Middle frontal gyrus (tissue), 1 donor: ENCODE results near the gene ZFHX2.
"Not testable (repeated sequence)": the region's sequence is repeated elsewhere in the genome, so short reads cannot be mapped to it uniquely, and the experiment has no call there.

Experiments
- DNase-seq: peaks from one replicate; pipeline ENCODE4 v3.0.0-alpha.2; 2015; ENCODE audit warnings: low spot score; ENCODE audit errors: extremely low spot score

ZFHX2 gene

DNA sequence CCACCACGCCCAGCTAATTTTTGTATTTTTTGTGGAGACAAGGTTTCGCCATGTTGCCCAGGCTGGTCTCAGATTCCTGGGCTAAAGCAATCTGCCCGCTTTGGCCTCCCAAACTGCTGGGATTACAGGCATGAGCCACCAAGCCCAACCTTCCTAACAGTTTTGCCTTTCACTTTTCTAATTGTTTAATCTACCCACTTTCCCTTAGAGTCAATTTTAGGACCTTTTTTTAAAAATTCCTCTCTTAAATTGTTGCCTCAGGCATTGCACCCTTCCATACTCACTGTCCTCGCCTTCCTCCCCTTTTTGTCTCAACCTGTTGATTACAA, 11.5 kb downstream of the ZFHX2 start:
- DNase-seq, result no peak

DNA sequence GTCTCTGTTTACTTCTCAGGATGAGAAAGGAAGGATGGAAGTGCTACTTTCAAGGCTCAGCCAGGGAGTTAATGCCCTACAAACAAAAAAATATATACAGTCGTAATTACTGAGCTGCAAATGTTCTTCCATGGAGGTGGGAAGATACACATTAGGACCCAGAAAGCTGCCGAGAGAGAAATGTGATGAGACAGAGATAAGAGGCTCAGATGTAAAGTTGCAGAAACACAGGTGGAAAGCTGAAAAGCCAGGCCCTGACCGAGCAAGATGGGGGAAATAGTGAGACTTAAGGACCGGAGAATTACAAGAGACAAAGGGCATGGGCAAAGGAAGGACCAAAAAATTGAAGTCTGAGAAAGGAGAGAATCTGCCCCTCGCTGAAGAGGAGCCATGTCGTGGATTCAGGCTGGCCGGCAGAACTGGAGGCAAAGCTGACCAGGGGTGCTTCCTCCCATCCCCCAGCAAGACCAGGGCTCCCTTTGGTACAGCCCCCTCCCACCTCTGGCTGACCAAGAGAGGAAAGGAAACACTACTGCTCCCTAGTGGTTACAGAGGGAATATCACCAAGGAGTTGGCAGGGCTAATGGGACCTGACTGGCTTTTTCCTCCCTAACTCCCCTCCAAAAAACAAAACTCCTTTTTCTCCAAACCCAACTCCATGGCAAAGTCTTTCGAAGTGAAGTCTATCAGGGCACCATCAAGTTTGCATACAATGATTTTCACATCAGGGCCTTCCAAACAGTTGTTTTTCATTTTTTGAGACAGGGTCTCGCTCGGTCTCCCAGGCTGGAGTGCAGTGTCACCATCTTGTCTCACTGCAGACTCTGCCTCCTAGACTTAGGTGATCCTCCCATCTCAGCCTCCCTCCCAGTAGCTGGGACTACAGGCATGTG, 12.1 kb downstream of the ZFHX2 start:
- no peak for DNase-seq

GRCh38 chr14:23538785-23539184, 12.8 kb downstream of the ZFHX2 start:
- no peak for DNase-seq

DNA sequence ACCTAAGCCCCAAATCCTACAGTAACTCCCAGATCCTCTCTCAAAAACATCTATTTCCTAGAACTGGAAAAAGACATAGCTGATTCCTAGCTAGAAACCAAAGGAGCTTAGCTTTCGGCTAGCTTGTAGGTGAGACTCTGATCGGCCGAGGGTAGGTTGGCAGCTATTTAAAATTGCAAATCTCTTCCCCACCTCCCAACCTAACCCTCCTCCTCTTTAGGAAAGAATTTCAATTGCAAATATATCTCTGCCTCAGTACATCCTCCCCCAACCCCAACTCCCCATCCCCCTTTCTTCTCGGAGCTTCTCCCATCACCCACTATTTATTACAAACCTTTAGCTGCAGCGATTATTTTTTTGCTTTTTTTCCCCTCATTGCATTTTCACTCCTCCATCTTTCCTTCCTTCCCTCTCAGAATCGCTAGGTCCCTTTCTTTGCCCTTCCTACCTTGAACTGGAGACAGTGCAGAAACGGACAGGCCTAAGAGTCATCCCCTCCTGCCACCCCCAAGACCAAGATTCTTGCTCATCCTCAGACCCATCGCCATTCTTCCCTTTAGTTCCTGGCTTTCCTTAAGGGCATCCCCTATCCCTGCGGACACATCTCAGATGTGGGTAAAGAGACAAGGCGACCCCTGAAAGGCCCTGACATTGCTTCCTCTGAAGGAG, 13.4 kb downstream of the ZFHX2 start:
- DNase-seq, result no peak

- no peak for DNase-seq
These were observed 14.1 kb downstream of the ZFHX2 start for GRCh38 chr14:23537351-23538049.

GRCh38 chr14:23536906-23537305, 14.7 kb downstream of the ZFHX2 start:
- not testable (repeated sequence) for DNase-seq

GRCh38 chr14:23536494-23536893, 15.1 kb downstream of the ZFHX2 start:
- no peak for DNase-seq

DNA sequence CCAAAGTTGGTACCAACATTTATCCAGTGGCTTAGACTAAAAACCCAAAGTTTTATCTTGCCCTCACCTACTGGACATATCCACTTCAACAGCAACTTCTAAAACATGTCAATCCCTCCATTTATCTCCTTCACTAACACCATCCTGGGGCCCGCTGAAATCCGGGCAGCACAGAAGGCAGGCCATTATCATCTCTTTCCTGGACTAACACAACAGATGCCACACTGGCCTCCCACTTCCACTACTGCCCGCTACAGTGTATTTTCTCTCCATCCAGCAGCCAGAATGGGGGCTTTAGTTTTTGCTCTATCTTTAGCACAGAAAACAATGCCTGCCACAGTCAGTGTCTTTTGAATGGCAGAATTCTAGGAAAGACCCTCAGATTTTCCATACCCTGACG, 15.6 kb downstream of the ZFHX2 start:
- DNase-seq, result no peak

- DNase-seq, result no peak
These were observed 17.7 kb downstream of the ZFHX2 start for GRCh38 chr14:23533652-23534435.

DNA sequence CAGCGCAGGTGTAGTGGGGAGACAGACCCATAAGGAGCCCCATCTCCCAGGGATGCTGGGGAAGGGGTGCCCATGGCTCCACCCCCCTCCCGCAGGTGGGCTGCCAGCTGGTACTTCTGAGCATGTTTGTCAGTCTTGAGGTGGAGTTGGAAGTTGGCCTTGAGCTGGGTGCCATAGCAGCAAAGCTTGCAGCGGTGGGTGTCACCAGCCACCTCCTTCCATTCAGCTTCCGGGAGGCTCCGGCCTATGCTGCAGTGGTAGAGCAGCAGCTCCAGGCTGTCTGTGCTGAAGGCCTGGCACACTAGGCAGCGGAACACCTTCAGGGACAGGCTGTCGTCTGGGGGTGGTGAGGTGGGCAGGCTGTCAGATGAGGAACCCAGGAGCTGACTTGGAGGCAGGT, 18.9 kb downstream of the ZFHX2 start:
- no peak for DNase-seq

- no peak for DNase-seq
These were observed 20.2 kb downstream of the ZFHX2 start for GRCh38 chr14:23531391-23531790.

DNA sequence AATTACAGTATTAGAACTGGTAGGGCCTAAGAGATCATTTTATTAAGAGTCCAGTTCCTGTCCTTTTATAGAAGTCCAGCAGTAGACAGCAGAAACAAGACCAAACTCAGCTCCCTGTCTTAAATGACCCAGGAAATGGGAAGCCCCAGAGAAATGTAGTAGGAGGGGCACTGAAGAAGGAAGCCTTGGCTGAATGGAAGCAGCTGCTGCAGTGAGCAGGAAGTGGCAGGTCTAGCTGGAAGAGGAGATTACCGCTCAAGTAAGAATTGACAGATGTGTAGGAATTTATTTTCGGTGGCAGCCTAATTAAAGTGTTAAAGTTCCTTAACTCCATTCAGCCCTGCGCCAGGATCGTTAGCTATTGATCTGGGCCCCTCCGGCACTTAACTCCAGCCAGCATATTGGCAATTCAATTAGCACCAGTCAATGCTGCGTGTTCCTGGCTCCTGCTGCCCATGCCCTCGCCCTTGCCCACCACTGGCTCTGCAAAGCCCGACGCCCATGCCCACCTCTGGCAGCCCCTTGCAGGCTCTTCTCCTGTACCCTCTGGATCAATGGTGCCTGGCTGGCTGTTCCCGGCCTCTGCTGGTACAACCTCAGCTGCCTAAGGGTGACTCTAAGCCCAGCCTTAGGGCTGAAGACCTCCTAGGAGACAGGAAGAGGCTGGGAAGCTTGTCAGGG, 21.1 kb downstream of the ZFHX2 start:
- no peak for DNase-seq

DNA sequence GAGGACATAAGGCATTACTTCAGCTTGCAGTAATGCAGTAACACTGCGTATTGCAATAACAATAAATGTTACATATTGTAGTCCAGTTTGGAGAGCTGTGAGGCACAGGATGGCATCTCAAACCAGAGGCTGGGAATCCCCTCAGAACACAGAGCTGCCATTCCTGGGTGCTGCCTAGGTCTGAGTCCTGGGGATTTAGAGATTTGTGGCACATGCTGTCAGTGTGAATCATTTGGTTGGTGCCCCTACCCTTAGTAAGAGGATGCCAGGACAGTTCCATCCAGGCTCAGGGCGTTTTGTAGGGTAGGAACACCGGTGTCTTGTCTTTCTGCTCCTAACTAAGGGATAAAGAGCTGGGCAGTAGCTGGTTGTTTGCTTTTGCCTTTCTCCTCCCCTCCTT, 22.5 kb downstream of the ZFHX2 start:
- DNase-seq, result no peak

- DNase-seq, result no peak
These were observed 23.0 kb downstream of the ZFHX2 start for GRCh38 chr14:23528555-23528954.

DNA sequence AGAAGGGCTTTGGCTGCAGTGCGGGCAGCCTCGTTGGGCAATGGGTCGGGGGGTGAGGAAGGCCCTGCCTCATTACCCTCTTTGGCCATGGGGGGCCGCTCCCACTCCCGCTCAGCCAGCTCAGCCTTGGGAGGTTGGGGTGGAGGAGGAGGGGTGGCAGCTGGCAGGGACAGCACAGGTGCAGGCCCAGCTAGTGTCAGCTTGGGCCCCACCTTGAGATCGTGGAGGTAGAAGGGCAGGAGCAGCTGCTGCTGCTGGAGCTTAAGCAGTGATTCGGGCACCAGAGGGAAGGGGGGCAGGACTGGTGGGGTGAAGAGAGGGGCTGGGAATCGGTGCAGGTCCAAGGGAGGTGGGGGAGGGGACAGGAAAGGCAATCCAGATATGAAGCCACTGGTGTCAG, 26.0 kb downstream of the ZFHX2 start:
- no peak for DNase-seq

- no peak for DNase-seq
These were observed 26.6 kb downstream of the ZFHX2 start for GRCh38 chr14:23524954-23525353.

DNA sequence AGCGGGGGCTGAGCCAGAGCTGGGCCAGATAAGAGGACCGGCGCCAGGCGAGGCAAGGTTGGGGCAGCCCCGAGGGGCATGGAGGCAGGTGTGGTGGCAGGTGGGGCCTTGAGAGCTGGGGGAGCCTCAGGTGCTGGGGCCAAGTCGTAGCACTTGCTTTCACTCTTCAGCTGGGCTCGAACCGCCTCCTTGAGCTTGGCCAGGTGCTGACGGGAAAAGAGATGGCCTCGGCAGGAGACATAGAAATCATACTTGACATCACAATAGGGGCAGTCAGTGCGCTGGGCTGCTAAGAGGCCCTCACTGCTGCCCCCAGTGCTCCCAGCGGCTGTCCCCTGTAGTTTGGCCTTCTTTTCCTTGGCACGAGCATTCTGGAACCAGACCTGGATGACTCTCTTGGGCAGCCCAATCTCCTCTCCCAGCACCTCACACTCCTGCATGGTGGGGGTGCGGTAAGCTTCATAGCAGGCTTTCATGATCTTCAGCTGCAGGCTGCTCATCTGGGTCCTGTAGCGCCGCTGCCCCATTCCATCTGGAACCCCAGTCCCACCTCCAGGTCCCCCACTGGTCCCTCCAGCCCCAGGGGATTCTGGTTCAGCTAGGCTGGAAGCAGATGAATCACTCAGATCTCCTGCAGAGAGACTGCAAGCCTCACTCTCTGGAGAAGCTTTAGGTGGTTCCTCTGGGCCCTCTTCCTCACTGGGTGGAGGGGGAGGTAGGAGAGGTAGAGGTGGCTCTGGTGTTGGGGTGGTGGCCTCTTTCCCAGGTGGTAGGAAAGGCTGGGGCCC, 28.1 kb downstream of the ZFHX2 start:
- DNase-seq, result no peak

DNA sequence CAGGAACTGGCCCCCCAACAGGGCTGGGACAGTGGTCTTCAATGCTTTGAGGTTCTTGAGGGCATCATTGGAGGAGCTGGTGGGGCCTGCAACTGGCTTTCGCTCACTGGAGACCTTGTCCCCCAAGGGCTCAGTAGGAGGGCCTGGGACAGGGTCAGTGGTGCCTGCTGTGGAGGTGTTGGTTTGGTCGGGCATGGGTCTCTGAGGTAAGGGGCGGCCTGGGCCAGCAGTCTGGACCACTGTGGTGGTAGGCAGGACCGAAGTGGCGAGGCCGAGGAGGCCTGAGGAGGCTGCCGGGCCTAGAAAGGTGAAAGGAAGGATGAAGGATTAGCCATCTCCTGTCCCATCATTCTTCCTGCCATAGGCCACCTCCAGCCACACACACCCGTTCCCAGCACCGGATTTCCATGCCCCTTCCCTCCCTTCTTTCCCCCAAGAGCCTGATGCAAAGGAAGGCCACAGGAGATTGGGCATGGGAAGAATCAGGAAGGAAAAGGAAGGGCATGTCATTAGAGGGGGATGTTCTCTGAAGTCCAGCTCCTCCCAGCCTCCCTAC, 28.8 kb downstream of the ZFHX2 start:
- DNase-seq, result no peak

GRCh38 chr14:23521785-23522640, 29.6 kb downstream of the ZFHX2 start:
- no peak for DNase-seq
